Right lung (tissue), 5 donors: ENCODE measurements around the gene SNRPA1. TPM values are rescaled to one million over a fixed set of nuclear protein-coding genes. Genes with fewer than 3 reads are reported as not detected.

ENCODE experiments used
- DNase-seq, 2 donors: peaks; one replicate each; pipeline ENCODE4 v3.0.0-alpha.2; 2013
- polyA plus RNA-seq, 5 donors: library from polyadenylated mRNA; unstranded; fragments of 120-200 nt; gene quantifications; one replicate each; pipeline versions ENCODE4 v1.2.1 to v1.2.3, GENCODE V29; 2013; ENCODE audit warnings: inconsistent platforms in 1 of 5, low replicate concordance in 1 of 5; ENCODE audit not compliant: insufficient read length in 5 of 5, insufficient read depth in 1 of 5

The SNRPA1 gene
- polyA plus RNA-seq, 5 donors, result 52.8 to 75.7 (median 59.7) TPM

DNA sequence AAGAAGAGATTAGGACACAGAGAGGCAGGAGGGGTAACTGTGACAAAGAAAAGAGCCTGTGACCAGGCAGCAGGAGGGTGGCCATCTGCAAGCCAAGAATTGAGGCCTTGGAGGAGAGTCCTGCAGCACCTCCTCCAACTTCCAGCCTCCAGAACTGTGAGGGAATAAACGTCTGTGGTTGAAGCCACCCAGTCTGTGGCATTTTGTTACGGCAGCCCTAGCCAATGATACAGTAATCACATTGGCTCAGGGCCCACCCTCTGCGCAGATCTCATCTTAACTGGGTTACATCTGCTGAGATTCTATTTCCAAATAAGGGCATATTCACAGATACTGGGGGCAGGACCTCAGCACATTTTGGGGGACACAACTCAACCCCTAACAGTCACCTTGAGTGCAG is 29.0 kb downstream of the SNRPA1 start:
- DNase-seq, result no peak

GRCh38 chr15:101264911-101265641 is 30.0 kb downstream of the SNRPA1 start:
- DNase-seq, result no peak

DNA sequence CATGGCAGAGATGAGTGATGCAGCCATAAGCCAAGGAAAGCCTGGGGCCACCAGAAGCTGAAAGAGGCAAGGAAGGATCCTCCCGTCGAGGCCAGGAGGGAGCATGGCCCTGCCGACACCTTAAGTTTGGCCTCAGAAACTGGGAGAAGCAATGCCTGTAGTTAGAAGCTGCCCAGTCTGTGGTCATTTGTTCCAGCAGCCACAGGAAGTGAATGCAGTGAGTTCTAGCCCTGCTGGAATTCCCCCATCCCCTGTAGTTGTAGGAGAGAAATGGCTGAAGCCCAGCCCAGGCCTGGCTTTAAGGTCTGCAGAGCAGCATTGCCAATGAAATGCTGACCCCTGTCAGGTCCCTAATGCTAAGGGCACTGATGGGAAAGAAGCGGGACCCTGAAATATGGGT is 31.0 kb downstream of the SNRPA1 start:
- no peak for DNase-seq

GRCh38 chr15:101262551-101262950 is 32.5 kb downstream of the SNRPA1 start:
- DNase-seq, result no peak

- DNase-seq, result peak in 1 of 2 donors; percentile 72
Observed at GRCh38 chr15:101258238-101259144, 36.6 kb downstream of the SNRPA1 start.

GRCh38 chr15:101256757-101257156 is 38.3 kb downstream of the SNRPA1 start:
- no peak for DNase-seq

- peak in 1 of 2 donors; percentile 56 for DNase-seq
Observed at GRCh38 chr15:101255615-101256241, 39.3 kb downstream of the SNRPA1 start.

DNA sequence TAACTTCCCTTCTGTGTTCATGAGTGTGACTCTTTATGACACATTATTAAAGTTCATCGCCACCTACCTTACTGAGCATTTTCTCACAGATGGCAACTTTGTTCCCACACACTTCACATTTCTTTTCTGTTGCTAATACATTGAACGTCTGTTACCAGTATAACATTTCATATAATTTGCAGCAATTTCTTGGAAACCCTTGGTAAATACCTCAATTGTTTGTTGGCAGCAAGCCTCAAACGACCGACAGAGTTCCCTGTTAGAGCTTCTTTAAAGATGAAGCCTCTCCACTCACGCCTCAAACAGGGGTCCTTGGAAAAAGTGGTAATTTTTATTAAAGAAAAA is 40.0 kb downstream of the SNRPA1 start:
- DNase-seq, result peak in 1 of 2 donors; percentile 54

- no peak for DNase-seq
Observed at GRCh38 chr15:101254157-101255050, 40.6 kb downstream of the SNRPA1 start.

- DNase-seq, result no peak
Observed at GRCh38 chr15:101252836-101253235, 42.2 kb downstream of the SNRPA1 start.

DNA sequence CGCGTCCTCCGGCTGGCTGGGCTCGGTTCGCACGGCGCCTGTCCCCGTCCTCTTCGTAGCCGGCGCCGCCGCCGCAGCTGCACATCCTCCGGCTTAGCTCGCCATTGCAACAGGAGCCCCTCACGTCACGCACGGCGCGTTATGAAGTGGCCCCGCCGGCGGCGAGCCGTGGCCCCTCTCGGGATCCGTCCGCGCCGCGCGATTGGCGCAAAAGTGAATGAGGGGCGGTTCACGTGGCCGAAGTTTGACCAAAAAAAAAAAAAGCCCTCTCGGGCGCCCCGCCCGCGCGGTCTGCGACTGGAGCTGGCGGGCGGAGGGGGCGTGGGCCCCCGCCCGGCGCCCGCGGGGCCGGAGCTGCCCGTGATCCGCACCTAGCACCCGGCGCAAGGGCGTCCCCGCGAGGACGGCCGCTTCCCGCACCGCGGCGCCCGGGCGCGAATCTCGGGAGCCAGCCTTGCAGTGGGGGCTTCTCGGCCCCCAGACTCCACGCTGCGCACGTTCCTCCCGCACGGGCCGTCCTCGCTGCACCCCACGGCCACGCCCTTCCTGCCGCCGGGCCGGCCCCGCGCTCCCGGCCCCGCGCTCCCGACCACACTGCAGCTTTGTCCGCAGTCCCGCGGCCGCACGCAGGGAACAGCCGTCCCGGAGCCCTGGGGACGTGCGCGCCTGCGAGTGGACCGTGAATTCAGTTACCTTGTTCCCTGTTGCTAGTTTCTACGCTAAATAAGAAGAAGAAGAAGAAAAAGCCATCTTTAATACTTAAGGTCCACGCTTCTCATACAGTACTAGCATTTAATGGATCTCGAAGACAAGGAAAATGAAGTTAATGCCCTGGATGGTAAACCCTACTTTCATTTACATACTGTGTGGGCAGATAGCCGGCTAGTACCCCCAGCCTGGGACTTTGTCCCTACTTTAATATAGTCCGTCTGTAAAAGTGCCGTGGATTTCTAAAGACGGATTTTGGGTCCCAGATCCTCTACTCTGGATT is 42.9 kb downstream of the SNRPA1 start, which contains the start of gene CHSY1:
CHSY1 (minus strand) TSS at position 219 of the 991 bp plus-strand sequence. CDS start 592 bp downstream, outside the sequence.
- DNase-seq, result peak; percentile 94 to 95

DNA sequence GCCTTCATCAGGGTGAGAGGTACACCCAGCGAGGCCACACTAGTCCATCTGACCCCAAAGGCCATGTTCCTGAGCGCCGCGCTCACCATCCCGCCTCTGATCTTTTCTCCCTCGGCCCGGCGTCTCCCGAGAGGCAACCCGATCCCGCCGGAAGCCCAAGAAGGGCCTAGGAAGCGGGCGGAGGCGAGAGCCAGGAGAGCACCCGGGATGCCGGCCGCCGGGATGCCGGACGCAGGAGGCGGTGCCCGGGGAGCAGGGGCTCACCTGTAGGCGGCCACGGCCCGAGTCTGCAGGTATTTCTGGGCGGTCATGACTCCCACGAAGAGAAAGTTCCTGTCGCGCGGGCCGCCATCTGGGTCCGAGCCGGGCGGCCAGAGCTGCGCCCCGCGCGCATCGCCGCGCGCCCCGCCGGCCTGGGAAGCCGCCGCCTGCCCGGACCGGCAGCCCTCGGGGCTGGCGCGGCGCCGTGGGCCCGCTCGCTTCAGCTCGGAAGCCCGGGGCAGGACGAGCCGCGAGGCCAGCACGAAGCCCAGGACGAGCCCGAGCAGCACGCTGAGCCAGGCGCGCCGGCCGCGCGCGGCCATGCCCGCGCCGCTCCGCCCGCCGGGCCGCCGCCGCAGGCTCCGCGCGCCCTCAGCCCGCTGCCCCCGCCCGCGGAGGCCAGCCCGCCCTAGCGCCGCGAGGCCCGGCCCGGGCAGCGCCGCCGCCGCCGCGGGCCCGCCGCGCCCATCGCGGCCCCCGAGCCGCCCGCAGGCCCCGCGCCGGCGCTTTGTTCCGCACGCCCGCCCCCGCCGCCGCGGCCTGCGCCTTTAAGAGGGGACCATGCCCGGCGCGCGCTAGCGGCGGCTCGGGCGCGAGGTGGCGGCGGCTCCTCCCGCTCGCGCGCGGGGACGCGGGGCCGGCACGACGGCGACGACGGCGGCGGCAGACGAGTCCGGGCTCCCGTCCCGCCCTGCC is 43.9 kb downstream of the SNRPA1 start:
- no peak for DNase-seq

DNA sequence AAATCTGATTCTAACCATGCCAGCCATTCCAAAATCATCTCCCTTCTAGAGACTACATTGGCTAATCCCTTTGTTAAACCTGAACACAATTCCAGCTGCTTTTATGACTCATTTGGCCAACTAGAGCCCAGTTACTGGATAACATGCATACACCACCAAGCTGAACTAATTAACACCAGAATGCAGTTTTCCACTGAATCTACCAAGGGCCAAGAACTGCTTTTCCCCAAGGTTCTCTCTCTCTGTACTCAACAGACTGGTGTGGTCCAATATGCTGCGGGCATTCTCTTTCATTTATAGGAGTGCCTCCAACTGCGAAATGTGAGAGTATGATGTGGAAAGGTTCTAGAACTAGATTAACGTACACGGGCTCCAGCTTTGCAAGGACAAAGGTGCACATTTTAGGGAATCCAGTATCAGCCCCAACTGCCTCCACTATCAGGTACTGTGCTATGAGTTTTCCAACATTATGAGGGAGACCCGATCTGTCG is 44.7 kb downstream of the SNRPA1 start:
- DNase-seq, result no peak

DNA sequence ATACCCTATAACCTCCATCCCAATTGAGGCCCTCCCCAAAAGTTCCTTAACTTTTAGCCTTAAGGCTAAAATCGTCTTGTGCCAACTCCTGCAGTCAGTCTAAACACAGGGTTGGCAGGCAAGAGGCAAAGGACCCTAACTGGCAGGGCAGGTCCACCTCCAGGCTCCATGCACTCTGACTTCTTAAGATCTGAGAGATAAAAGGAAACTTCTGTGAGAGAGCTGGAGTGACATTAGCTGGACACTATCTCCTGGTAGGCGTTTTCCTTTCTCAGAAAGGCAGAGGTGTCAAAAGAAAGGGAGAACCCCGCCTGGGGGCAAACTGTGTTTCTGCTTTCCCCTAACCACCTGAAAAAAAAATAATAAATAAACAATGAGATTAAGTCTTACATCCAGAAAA is 46.8 kb downstream of the SNRPA1 start:
- DNase-seq, result no peak

- no peak for DNase-seq
Observed at GRCh38 chr15:101246824-101247745, 48.0 kb downstream of the SNRPA1 start.

DNA sequence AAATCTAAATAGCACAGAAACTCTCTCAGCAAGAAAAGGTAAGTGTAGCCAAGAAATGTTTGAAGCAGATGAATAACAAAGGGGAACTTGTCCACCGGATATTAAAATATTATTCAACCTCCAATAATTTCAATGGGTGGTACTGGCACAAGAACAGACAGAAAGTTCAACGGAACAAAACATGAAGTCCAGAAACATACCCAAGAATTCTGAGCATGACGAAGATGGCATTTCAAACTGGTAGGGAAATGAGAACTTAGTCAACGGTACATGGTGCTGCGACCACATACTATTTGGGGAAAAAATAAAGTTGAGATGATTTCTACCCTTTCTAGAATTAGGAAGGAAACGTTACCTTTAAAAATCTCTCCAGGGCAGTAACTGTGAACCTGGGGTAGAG is 48.7 kb downstream of the SNRPA1 start:
- DNase-seq, result no peak

GRCh38 chr15:101244889-101245668 is 50.0 kb downstream of the SNRPA1 start:
- DNase-seq, result no peak
